HK-2 (cell line): Measurements from ENCODE around the gene HUS1.
"Not testable (repeated sequence)": the region's sequence is repeated elsewhere in the genome, so short reads cannot be mapped to it uniquely, and the experiment has no call there.

Experiments
- DNase-seq: peaks from one replicate; pipeline ENCODE4 v3.0.0-alpha.2; 2018; ENCODE audit not compliant: unreplicated experiment

Gene HUS1

GRCh38 chr7:47979145-47979831 is at the start of gene HUS1:
Gene HUS1 (minus strand): TSS chr7:47979615. CDS start chr7:47979519, 96 bp downstream.
- peak; percentile 84 for DNase-seq

- no peak for DNase-seq
Observed at GRCh38 chr7:48028938-48029337, 49.5 kb upstream of the HUS1 start, which contains the start of gene SUN3. Gene SUN3 (minus strand): TSS chr7:48029107. CDS start chr7:48028938, 169 bp downstream.

- no peak for DNase-seq
Observed at GRCh38 chr7:48025624-48026023, 46.2 kb upstream of the HUS1 start.

GRCh38 chr7:48017674-48018073 is 38.3 kb upstream of the HUS1 start:
- DNase-seq = no peak

- DNase-seq = no peak
Observed at GRCh38 chr7:48016641-48017040, 37.2 kb upstream of the HUS1 start.

- no peak for DNase-seq
Observed at GRCh38 chr7:48011951-48012350, 32.5 kb upstream of the HUS1 start.

- no peak for DNase-seq
Observed at GRCh38 chr7:48011323-48011722, 31.9 kb upstream of the HUS1 start.

- DNase-seq = no peak
Observed at GRCh38 chr7:48009954-48010353, 30.5 kb upstream of the HUS1 start.

- DNase-seq = no peak
Observed at GRCh38 chr7:48009257-48009656, 29.8 kb upstream of the HUS1 start.

GRCh38 chr7:48006866-48007265 is 27.5 kb upstream of the HUS1 start:
- DNase-seq = no peak

- no peak for DNase-seq
Observed at GRCh38 chr7:48004638-48005037, 25.2 kb upstream of the HUS1 start.

GRCh38 chr7:48004032-48004431 is 24.6 kb upstream of the HUS1 start:
- DNase-seq = no peak

- not testable (repeated sequence) for DNase-seq
Observed at GRCh38 chr7:48000164-48000563, 20.7 kb upstream of the HUS1 start.

- no peak for DNase-seq
Observed at GRCh38 chr7:47999413-47999812, 20.0 kb upstream of the HUS1 start.

- DNase-seq = no peak
Observed at GRCh38 chr7:47992446-47992845, 13.0 kb upstream of the HUS1 start.

- DNase-seq = no peak
Observed at GRCh38 chr7:47991741-47992311, 12.4 kb upstream of the HUS1 start.

- DNase-seq = no peak
Observed at GRCh38 chr7:47991270-47991669, 11.9 kb upstream of the HUS1 start.

GRCh38 chr7:47990592-47990991 is 11.2 kb upstream of the HUS1 start:
- DNase-seq = no peak

- DNase-seq = peak; percentile 27
Observed at GRCh38 chr7:47989607-47990400, 10.4 kb upstream of the HUS1 start.

- DNase-seq = no peak
Observed at GRCh38 chr7:47988496-47989386, 9.3 kb upstream of the HUS1 start.

- DNase-seq = no peak
Observed at GRCh38 chr7:47982610-47983009, 3.2 kb upstream of the HUS1 start.

- not testable (repeated sequence) for DNase-seq
Observed at GRCh38 chr7:47980648-47981047, 1.2 kb upstream of the HUS1 start.
